Stimulated activated CD4-positive, alpha-beta T cell treated with anti-CD3 and anti-CD28 coated beads, Interleukin-2, amount 100 ng/mL, for 48 hours (primary cell): ENCODE results near the gene SHMT1.
"Not testable (repeated sequence)": the region's sequence is repeated elsewhere in the genome, so short reads cannot be mapped to it uniquely, and the experiment has no call there.

Experiments used
- DNase-seq, 2 donors: peaks; one replicate each; pipeline ENCODE4 v3.0.0-alpha.2; 2020

Gene SHMT1

DNA sequence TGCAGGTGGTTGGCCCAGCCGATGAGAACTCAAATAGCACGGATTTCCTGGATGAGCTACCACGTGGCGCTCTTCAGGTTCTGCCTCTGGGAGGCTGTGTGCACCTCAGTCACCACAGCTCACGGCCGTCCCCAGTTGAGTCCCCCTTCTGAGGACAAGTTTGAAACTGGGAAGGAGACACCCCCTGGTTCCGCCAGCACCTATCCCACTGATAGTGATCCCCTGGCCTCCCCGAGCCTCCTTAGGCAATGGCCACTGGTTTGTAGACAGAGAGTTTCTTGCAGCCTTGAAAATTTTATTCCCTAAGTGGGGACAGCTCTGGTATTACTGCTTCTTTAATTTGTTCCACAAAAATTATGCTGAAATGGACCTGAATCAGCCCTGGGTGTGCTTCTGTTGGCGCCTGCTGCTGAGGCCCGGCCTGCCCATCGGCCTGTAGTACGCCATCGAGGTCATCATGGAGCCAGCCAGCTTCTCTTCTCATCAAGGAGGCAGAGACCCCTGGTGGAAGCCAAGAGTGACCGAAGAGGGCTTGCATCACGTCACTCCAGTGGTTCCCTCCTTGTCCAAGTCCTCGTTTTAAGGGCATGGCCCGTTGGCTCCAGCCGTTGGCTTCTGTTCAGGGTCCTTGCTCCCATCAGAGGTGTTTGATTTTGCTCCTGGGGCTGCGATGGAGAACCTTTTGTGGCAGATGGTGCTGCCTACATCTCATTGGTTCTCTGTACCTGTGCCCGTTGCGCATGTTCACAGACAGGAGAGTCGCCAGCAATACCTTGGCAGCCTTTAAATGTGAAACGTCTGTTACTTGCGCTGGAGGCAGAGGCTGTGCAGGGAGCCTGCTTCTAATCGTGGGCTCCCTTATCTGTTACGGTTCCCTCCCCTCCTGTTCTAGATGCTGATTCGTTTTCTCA lies 39.0 kb downstream of the SHMT1 start:
- no peak for DNase-seq

DNA sequence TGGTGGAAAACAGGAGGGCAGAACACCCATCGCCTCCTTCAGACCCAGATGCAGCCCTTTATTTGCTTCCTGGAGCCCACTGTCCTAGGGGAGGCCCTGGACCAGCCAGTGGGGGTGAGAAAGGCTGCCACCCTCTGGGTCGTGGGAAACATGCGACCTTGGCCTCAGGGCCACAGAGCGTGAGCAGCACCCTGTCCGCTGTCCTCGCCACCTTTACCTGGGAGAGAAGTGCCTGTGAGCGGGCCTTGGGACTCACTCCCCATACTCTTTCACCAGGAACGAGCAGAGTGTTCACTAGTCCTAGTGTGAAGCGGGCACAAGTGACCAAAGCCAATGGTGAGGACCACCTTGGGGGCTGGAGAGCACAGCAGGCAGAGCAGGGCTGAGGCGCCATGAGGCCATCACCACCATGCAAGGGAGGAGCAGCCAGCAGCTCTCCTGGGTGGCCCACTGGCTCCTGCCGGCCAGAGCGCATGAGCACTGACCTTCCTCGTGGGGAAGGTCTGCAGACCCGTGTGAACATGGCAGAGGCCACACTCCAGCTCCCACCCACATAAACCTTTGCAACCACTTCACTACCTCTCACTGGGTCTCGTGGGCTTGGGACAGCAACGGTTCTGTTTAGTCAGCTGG lies 39.7 kb downstream of the SHMT1 start:
- DNase-seq = no peak

DNA sequence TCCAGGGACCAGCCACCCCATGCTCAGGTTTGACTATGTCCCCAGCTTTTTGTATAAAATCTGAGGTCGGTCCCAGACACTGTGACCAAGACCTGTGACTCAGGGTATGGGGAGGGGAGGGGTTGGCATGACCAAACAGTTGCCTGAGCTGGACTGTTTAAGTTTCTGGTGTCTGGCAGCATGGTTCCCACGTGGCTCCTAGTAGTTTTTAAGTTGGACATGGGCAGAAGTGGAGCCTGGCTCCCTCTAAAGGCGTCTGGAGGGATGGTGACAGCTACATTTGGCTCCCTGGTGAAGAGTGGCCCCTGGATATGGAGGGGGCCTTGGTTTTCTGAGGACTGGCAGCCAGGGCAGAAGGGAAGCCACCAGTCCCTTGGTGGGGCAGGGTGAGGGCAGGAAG lies 40.3 kb downstream of the SHMT1 start:
- no peak for DNase-seq

DNA sequence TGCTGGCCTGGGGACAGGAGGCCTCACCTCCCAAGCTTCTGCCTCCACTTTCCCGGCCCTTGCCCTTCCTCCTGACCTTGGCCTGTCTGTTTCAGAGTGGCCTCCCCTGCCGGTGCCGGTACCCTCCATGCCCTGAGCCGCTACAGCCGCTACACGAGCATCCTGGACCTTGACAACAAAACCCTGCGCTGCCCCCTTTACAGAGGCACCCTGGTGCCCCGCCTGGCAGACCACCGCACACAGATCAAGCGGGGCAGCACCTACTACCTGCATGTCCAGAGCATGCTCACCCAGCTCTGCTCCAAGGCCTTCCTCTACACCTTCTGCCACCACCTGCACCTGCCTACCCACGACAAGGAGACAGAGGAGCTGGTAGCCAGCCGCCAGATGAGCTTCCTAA lies 40.8 kb downstream of the SHMT1 start:
- DNase-seq = no peak

DNA sequence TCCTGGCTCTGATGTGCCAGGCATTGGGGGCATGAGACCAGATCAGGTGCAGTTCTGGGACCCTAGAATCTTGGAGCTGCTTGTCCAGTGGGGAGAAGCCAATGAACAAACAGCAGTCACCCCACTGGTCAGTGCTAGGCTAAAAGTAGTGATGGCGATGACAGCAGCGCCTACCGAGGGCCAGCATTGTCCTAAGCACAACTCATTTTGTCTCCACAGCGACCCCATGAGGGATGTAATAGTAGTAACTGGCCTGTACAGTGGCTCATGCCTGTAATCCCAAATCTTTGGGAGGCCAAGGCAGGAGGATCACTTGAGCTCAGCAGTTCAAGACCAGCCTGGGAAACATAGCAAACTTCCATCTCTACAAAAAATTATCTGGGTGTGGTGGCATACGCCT lies 42.0 kb downstream of the SHMT1 start:
- no peak for DNase-seq

DNA sequence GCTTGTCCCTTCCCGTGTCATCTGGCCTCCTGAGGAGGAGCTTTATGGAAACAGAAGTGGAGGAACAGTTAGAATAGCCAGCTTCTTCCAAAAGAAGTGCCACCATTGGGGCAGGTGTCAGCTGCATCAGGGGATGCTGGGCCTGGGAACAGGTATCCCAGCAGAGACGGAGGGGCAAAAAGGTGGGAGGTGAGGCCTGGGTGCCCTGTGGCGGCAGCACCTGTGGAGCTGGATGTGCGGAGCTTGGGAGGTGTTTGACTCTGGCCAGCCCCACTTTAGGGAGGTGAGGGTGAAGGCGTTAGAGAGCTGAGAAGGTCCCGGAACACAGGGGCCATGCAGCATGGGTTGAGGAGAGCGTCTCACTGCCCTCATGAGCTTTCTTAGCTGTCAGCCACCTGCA lies 43.0 kb downstream of the SHMT1 start:
- DNase-seq = no peak

DNA sequence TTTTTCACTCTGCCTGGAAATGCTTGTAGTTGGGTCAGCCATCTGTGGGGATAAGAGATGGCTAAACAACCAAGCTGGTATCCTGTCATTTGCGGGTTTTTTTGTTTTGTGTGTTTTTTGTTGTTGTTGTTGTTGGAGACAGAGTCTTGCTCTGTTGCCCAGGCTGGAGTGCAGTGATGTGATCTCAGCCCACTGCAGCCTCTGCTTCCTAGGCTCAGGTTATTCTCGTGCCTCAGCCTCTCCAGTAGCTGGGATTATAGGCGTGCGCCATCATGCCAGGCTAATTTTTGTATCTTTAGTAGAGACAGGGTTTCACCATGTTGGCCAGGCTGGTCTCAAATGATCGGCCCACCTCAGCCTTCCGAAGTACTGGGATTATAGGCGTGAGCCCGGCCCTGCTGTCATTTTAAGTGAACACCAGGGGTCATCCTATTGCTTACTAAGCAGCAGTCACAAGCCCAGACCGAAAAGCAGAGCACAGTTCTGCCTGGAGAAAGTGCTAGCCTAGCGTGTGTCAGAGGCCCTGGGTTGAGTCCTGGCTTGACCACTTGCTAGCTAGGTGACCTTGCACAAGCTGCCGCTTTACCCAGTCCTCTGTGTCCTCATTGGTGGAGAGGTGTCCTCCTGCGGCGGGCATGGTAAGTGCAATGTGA lies 43.6 kb downstream of the SHMT1 start:
- DNase-seq = no peak

DNA sequence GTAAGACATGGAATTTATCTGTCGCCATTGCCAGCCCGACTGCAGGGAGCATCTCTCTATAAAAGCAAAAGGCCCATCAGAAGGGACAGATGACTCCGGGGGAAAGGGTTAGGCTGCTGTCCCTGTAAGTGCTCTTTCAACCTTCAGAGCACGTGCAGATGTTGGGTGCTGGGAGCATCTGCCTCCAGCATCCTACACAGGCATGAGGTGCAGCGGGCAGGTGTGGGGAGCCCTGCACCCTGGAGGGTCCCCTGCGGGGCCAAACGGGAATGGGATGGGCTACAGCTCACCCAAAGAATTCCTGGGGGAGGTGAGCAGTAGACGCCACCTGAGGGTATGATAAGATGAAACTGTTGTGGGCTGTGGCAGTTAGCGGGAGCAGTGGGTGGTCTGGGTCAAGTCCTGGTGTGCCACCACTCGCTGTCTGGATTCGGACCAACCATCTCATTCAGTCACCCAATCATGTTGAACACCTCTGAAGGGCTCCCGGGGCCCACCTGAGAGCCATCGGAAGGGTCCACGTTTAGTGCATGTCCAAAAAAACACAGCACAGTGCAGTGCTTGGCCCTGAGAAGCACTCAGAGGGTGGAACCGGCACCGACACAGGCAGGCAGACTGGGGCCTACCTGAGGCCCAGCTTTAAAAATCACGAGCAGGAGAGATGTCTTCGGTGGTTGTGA lies 44.4 kb downstream of the SHMT1 start:
- DNase-seq = no peak

DNA sequence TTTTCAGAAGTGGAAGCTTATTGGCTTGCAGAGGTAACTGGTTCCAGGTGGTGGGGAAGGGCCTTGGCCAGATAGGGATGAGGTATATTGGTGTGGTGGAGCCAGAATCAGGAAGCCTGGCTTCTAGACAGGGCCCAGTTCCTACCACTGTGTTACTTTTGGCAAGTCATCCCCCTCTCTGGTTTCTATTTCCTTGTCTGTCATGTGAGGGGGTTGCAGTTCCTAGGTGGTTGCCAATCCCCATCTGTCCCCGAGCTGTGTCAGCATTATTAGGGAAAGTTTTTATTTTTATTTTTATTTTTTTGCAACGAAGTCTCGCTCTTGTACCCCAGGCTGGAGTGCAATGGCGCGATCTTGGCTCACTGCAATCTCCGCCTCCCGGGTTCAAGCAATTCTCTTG lies 45.2 kb downstream of the SHMT1 start:
- no peak for DNase-seq

DNA sequence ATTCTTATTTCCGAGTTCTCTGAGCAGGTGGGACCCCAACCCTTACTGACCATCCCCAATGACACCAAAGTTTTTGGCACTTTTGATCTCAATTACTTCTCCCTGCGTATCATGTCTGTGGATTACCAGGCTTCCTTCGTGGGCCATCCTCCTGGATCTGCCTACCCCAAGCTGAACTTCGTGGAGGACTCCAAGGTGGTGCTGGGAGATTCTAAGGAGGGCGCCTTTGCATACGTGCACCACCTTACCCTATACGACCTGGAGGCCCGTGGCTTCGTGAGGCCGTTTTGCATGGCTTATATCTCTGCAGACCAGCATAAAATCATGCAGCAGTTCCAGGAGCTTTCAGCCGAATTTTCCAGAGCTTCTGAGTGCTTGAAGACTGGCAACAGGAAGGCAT lies 47.4 kb downstream of the SHMT1 start:
- DNase-seq = no peak

DNA sequence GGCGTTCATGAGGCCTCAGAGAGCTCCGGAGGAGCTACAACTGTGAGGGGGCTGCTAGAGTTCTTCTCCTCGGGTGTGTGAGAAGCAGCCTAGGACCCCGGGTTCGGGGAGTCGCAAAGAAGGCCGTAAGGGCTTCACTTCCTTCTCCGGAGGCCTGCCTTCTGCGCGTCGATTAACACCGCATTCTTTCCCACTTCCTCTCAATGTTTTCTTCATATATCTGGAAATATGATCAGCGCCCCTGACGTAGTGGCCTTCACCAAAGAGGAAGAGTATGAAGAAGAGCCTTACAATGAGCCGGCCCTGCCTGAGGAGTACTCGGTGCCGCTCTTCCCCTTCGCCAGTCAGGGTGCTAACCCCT lies 47.8 kb downstream of the SHMT1 start:
- no peak for DNase-seq

DNA sequence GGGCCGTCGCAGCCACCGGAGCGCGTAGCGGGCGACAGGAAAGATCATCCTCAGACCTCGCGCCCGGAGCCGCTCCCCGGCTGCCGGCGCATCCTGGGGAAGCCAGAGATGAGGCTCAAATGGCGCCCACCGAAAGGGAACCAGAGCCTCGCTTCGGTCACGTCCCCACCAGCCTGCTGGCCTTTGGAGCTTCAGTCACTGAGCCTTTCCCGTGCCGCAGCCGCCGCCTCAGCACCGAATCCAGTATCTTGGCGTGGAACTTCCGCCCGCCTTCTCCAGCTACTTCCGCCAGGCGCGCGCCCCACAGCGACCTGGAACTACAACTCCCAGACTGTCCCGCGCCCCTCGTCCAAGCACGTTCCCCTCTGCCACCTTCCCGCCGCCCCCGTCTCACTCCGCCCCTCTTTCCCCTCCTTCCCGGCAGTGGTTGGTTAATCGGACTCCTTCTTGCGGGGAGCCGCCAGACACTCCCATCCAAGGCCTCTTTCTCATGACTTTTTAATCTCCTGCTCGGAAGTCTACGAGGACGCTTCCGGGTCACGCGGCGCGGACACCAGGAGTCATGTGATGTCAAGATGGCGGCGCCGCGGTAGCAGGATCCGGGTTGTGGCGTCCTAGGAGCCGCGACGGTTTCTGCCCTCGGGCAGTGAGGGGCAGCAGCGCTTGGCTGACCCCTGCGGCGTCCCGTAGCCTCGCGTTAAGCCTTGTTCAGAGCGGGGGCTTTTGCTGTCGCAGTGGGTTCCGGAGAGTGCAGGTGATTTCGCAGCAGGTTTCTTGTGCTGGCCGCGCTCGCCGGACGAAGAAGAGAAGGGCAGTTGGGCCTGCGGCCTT lies 48.4 kb downstream of the SHMT1 start, which contains the start of the genes SMCR8 and TOP3A:
TSS of gene SMCR8 (plus strand) at position 563 of the 831 bp plus-strand sequence. CDS start 497 bp downstream, outside the sequence.
TSS of gene TOP3A (minus strand) at position 264 of the 831 bp plus-strand sequence. CDS start at position 48, 216 bp downstream.
- peak; percentile 94 for DNase-seq

DNA sequence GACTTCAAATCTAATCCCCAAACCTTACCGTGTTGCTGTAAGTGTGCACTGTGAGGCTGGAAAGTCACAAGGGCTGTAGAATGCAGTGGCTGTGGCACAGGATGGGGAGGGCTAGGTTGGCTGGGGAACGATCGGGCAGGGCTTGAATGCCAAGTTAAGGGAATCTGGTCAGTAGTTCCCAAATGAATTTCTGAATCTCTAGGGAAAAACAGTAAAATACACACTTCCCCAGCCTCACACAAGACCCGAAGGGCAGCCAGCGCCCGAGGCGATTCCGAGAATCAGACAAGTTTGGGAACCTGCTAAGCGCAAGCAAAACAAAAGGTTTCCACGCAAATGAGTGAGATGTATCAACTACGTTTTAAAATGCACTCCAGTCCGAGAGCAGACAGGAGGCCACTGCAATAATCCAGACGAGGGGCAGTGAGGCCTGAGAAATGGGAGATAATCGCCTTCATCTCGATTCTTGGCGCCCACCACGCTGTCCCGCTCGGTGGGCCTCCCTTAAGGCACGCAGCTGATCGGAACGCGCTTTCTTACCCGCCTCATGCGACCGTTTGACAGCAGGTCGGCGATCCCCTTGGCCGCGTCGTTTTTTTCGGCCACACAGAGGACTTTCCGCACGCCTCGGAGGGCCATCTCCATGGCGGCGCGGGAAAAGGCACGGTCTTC lies 49.2 kb downstream of the SHMT1 start:
- no peak for DNase-seq

DNA sequence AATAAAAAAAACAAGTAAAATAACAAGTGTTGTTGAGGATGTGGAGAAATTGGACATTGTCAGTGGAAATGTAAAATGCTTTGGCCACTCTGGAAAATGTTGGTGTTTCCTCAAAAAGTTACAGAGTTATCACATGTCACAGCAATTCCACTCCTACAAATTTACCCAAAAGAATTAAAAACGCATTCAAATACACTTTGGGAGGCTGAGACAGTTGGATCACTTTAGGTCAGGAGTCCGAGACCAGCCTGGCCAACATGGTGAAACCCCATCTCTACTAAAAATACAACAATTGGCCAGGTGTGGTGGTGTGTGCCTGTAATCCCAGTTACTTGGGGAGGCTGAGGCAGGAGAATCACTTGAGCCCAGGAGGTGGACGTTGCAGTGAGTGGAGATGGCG lies 54.1 kb downstream of the SHMT1 start:
- no peak for DNase-seq

DNA sequence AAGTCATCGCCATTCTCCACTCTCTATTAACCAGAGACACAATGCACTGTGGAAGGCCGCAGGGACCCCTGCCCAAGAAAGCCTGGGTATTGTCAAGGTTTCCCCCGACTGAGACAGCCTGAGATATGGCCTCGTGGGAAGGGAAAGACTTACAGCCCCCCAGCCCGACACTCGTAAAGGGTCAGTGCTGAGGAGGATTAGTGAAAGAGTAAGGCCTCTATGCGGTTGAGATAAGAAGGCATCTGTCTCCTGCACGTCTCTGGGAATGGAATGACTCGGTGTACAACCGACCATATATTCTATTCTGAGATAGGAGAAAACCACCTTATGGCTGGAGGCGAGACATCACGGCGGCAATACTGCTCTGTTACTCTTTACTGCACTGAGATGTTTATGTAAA lies 60.1 kb downstream of the SHMT1 start:
- DNase-seq = not testable (repeated sequence)

DNA sequence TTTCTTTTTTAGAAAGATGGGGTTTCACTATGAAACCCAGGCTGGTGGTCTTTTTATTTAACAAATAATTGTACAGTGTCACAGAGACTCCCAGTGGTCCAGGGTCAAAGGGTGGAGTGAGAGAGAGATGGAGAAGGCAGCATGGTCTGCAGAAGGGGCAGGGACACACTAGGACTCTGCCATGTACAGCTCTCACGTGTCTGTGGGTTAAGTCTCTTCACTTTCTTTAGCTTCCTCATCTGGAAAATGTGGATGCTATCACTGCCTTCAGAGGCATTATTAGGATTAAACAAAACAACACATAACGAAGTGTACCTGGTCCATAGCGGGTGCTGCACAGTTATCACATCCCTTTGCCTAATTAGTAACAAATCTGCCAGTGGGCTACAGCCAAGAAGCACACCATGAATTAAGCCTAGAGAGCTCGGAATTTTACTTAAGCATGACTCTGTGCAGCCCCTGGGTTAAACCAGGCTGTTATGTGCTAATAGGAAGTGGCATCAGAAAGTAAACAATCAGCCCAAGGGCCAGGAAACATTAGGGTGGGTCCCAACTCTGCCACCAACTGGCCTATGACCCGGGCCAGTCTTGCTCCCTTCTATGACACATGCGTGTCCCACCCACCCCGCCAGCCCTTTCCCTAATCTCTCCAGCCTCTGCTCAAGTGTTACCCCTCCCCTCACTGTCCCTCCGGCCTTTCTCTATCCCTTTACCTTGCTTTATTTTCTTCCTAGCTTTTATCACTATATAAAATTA lies 62.4 kb downstream of the SHMT1 start:
- DNase-seq = no peak

DNA sequence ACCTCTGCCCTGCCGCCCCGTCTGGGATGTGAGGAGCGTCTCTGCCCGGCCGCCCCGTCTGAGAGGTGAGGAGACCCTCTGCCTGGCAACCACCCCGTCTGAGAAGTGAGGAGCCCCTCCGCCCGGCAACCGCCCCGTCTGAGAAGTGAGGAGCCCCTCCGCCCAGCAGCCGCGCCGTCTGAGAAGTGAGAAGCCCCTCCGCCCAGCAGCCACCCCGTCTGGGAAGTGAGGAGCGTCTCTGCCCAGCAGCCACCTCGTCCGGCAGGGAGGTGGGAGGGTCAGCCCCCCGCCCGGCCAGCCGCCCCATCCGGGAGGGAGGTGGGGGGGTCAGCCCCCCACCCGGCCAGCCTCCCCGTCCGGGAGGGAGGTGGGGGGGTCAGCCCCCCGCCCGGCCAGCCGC lies 65.3 kb downstream of the SHMT1 start:
- DNase-seq = not testable (repeated sequence)

DNA sequence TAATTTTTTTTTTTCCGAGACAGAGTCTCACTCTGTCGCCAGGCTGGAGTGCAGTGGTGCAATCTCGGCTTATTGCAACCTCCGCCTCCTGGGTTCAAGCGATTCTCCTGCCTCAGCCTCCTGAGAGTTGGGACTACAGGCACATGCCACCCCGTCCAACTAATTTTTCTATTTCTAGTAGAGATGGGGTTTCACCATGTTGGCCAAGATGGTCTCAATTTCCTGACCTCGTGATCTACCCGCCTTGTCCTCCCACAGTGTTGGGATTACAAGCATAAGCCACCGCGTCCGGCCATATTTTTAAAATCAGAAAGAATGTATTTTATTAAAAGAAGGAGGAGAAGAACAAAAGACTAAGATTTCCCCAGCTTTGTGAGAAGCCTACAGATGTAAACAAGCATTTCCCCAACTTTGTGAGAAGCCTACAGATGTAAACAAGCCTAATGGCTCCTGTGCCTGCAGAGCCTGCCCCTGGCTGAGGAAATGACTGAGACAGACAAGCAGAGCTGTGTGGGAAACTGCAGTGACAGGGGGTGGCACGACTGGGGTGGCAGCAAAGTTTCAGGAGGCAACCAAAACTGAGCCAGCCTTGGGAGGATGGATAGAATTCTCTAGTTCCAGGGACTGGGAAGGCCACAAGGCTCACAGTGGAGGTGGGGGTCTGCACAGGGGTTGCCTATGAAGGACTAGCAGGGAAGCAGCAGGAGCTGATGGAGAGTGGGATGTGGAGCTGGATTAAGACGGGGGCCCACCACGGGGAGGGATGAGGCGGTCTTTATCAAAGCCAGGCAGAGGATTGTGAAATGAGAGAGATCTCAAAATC lies 71.4 kb downstream of the SHMT1 start:
- DNase-seq = no peak

DNA sequence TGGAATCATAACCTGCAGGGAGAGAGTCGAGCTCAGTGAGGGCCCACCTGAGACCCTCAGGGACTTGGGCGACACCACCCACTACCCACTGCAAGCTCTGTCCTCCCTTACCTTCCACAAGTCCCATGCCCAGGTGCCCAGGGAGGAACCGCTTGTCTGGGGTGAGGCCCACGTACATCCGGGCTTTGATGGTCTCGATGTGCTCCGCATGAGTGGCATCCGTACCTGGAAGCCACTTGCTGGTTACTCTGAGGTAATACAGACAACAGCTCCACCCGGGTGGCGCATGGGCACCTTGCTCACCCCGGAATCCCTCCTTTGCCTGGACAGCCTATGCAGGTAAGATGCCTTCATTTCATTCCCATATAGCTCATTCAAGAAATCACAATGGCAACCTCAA lies 78.1 kb downstream of the SHMT1 start:
- DNase-seq = no peak

DNA sequence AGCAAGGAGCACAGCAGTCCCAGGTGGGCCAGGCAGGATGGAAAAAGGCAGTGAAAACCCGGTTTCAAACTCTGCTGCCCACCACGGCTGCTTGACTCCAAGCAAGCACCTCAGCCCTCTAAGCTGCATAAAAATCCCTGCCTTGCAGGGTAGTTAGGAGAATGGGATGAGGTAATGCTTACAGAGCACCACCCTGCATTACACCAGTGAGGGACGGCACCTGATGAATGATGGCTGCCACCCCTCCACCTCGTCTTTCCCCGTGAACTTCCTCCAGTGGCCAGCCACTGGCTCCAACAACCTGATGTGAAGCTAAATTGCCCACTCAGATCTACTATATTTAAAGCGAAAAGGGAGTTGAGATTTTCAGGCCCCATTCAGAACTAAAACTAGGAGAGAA lies 81.6 kb downstream of the SHMT1 start:
- no peak for DNase-seq
